BJ (cell line): ENCODE results near the gene CPNE8. TPM values are rescaled to one million over a fixed set of nuclear protein-coding genes. Genes with fewer than 3 reads are reported as not detected.

Experiments used
- CTCF ChIA-PET: fragments of 350-600 bp; formaldehyde crosslinking; extraction: SDS; loops from one replicate; lab custom pipeline; 2021; ENCODE audit warnings: antibody characterized with exemption, inconsistent platforms; lab: Yijun Ruan, JAX
- POLR2A ChIA-PET: fragments of 300-600 bp; sonication (Branson Sonifier 250); formaldehyde crosslinking; extraction: SDS; loops from one replicate; lab custom pipeline; 2021; ENCODE audit warnings: antibody characterized with exemption; lab: Charles Lee
- DNase-seq: peaks from one replicate; pipeline ENCODE4 v3.0.0-alpha.2; 2011; ENCODE audit warnings: low read depth
- H3K27me3 ChIP-seq: 2 replicates; pipeline ENCODE4 v1.6.0; 2011; ENCODE audit warnings: low read length; ENCODE audit not compliant: control insufficient read depth, insufficient read depth
- H3K36me3 ChIP-seq: 2 replicates; pipeline ENCODE4 v1.5.1; 2011; ENCODE audit warnings: low read length; ENCODE audit not compliant: control insufficient read depth, insufficient read depth
- H3K4me3 ChIP-seq: 2 replicates; pipeline ENCODE4 v1.5.1; 2011; ENCODE audit warnings: low read depth, mild to moderate bottlenecking, control low read depth, low read length
- polyA plus RNA-seq: library from polyadenylated mRNA; depleted of rRNA; stranded (reverse); fragments of >200 nt; gene quantifications from 2 replicates; pipeline ENCODE4 v1.2.3, GENCODE V29; 2011
- TF ChIP-seq, protein P1 (sequence below): IDR thresholded peaks from 2 replicates; pipeline ENCODE4 v1.5.1; 2011; ENCODE audit warnings: low read depth, mild to moderate bottlenecking, control low read depth, inconsistent platforms, low read length, moderate library complexity; ENCODE audit not compliant: insufficient read depth

CPNE8 gene
- polyA plus RNA-seq, 1 experiment = 0.47 TPM

DNA sequence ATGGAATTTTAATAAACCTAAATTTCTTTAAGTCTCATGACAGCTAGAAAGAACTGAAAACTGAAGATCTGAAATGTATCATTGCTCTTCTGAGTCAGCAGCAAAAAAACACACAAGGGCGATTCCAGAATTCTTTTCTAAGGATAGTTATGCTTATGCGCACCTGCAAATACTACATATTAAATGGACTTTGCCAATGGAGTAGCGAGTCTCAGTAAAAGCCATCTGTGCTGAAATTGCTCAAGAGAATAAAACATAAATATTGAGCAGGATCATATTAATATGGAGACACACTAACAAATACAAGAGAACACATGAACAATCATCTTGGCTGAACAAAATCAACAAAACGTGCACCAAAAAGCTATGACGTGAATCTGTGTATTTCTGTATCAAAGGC lies 73.7 kb downstream of the CPNE8 start:
- H3K27me3 ChIP-seq = no peaks in the 10 kb centered on the region
- CTCF ChIA-PET = no interaction called here
- H3K4me3 ChIP-seq = no peak overlapping the region
- DNase-seq = no peak
- POLR2A ChIA-PET = no interaction called here
- no peaks in the 10 kb centered on the region for H3K36me3 ChIP-seq
- TF ChIP-seq, protein P1, sequence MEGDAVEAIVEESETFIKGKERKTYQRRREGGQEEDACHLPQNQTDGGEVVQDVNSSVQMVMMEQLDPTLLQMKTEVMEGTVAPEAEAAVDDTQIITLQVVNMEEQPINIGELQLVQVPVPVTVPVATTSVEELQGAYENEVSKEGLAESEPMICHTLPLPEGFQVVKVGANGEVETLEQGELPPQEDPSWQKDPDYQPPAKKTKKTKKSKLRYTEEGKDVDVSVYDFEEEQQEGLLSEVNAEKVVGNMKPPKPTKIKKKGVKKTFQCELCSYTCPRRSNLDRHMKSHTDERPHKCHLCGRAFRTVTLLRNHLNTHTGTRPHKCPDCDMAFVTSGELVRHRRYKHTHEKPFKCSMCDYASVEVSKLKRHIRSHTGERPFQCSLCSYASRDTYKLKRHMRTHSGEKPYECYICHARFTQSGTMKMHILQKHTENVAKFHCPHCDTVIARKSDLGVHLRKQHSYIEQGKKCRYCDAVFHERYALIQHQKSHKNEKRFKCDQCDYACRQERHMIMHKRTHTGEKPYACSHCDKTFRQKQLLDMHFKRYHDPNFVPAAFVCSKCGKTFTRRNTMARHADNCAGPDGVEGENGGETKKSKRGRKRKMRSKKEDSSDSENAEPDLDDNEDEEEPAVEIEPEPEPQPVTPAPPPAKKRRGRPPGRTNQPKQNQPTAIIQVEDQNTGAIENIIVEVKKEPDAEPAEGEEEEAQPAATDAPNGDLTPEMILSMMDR = no peak

DNA sequence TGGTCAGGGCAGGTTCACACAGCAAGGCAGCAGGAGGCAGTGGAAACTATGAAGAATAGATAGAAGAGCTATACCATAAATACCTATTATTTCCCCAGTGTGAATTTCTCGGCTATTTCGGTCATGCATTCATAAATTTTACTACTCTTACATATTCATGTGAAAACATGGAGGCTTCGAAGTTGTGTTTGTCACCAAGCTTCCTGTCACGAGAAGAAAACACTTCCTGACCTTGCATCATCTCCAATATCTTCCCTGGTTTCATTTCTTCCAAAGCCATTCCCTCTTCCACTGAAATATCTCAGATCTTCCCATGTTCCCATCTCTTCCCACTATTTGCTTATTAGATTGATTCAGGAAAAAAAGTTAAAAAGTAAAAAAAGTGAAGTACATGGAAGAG lies 80.4 kb downstream of the CPNE8 start:
- TF ChIP-seq, protein P1 = no peak
- Histone ChIP-seq H3K4me3 (no peak overlapping the region), H3K27me3 (no peaks in the 10 kb centered on the region), H3K36me3 (no peaks in the 10 kb centered on the region)
- CTCF ChIA-PET = no interaction called here
- POLR2A ChIA-PET = no interaction called here
- DNase-seq = no peak

DNA sequence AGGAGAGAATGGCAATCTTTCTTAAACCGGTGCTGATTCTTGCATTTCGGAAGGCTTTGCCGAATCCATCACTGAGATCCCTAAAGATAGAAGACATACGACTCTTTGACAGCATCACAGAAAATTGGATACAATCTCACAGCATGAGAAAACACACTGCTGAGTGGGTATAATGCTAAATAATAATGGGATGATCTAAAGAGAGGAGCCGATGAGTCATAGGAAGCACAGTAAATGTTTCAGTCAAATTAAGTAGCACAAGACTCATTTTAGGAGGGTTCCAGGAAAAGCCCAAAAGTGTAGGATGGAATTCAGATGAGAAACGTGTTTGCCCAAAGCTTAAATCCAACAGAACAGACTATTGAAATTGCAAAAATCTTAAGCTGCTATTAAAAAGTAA lies 81.7 kb downstream of the CPNE8 start:
- ChIA-PET CTCF (no interaction called here), POLR2A (no interaction called here)
- DNase-seq = peak; percentile 4
- Histone ChIP-seq H3K4me3 (no peak overlapping the region), H3K27me3 (no peaks in the 10 kb centered on the region), H3K36me3 (no peaks in the 10 kb centered on the region)
- TF ChIP-seq, protein P1 = no peak

DNA sequence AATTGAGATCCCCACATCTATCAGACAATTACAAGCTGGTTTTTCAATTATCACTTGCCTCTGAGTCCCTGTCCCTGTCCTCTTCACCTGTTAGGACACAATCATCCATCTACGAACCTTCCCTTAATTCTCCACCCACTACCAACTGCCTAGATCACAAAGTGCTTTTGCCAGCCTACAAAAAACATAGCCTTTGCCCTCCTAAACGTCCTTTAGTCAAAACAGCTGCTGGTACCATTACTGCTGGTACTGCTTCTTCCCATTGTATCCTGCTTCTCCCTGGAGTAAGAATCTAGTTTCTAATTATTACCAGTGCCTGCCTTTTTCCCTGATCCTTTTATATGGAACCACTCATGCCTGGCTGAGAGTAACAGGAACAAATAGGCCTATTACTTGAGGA lies 82.1 kb downstream of the CPNE8 start:
- POLR2A ChIA-PET = no interaction called here
- TF ChIP-seq, protein P1 = no peak
- no peak overlapping the region for H3K4me3 ChIP-seq
- H3K27me3 ChIP-seq = no peaks in the 10 kb centered on the region
- CTCF ChIA-PET = no interaction called here
- H3K36me3 ChIP-seq = no peaks in the 10 kb centered on the region
- no peak for DNase-seq

DNA sequence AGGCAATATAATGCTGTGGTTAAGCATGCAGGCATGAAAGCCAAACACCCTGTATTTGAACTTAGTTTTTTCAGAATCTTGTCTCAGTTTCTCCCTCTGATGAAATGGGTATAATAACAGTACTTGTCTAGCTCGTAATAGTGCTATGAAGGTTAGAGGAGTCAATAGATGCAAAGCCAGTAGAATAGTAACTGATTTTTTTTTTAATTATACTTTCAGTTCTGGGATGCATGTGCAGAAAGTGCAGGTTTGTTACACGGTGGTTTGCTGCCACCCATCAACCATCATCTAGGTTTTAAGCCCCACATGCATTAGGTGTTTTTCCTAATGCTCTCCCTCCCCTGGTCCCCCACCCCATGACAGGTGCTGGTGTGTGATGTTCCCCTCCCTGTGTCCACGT lies 87.4 kb downstream of the CPNE8 start:
- ChIA-PET POLR2A (no interaction called here), CTCF (no interaction called here)
- H3K27me3 ChIP-seq = no peaks in the 10 kb centered on the region

More for the DNA sequence above, 87.4 kb downstream of the CPNE8 start:
- DNase-seq = no peak
- Histone ChIP-seq H3K4me3 (no peak overlapping the region), H3K36me3 (no peaks in the 10 kb centered on the region)
- TF ChIP-seq, protein P1 = no peak
